ENCODE results near the gene MBIP.

MBIP gene

GRCh38 chr14:36300337-36300736 lies 20.1 kb downstream of the MBIP start:
- DNase-seq (ENCODE audit: low read depth), result peak; percentile 12
- no peak for TF ChIP-seq CTCF (IDR thresholded peaks at IDR 0.05; ENCODE audit: low read length, missing control alignments)
- H3K4me3 ChIP-seq (replicated peaks; ENCODE audit: low read depth, low read length), result no peak overlapping the region

DNA sequence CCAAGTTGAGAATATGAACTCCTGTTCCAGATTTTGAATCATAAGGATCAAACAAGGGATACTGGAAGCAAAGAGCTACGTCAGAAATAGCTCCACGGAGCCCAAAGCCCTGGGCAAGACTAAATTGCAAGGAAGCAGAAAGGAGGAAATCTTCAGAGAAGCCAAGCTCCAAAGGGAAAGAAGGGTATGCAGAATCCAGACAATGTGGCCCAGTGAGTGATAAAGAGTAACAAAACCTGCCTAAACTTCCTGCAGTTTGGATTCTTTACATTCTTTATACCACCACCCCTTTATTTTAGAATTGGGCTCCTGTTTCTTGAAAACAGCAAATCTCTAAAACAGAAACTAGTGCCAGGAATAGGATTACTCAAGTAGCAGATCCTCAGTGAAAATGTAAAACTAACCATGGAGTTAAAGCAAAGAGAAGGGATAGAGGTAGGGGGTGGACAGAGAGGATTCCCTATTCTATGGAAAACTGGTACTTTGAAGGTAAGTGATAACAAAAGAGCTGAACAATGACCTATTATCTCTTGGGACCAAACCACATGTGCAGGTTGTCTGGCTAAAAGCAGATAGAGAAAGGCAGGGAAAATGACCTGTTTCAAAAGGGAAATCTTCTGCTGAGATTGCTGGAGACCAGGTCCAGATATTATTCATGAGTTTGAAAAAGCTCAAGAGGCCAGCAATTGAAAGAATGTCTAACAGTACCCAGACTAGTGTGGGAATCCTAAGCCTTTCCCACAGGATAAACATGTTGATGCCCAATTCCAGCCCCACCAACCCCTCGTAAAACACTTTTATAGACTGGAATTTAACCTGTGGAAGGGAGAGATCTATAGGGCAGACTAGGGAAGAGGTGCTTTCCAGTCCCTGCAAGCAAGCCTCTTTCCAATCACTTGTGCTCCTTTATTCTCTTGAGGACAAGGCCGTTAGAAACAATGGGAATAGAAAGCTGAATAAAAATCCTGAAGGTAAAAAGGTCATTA lies 24.5 kb downstream of the MBIP start:
- TF ChIP-seq CTCF (IDR thresholded peaks at IDR 0.05; ENCODE audit: low read length, missing control alignments), result no peak
- DNase-seq (ENCODE audit: low read depth), result peak; percentile 6
- H3K4me3 ChIP-seq (replicated peaks; ENCODE audit: low read depth, low read length), result no peak overlapping the region

DNA sequence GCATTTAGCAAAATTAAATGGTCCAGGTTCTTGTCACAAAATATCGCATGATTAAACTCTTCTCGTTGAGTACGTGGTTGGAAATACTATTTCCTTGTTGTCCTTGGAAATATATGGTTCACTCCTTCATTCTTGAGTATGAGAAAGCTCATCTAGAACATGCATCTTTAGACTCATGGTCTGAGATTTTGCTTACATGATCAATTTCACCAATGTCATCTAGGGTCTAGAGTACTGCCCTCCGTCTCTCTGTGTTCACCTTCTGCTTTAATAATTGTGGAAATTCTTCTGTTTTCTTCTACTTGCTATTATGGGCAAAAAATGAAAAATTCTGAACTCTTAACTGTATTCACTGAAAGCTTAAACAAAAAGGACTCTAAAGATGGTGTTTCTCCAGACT lies 25.9 kb downstream of the MBIP start:
- H3K4me3 ChIP-seq (replicated peaks; ENCODE audit: low read depth, low read length), result no peak overlapping the region
- TF ChIP-seq CTCF (IDR thresholded peaks at IDR 0.05; ENCODE audit: low read length, missing control alignments), result no peak
- no peak for DNase-seq (ENCODE audit: low read depth)

- no peak overlapping the region for H3K4me3 ChIP-seq (replicated peaks; ENCODE audit: low read depth, low read length)
- DNase-seq (ENCODE audit: low read depth), result peak; percentile 80
- no peak for TF ChIP-seq CTCF (IDR thresholded peaks at IDR 0.05; ENCODE audit: low read length, missing control alignments)
These were observed 26.6 kb downstream of the MBIP start for GRCh38 chr14:36293824-36294223.

GRCh38 chr14:36289954-36290353 lies 30.5 kb downstream of the MBIP start:
- no peak overlapping the region for H3K4me3 ChIP-seq (replicated peaks; ENCODE audit: low read depth, low read length)
- TF ChIP-seq CTCF (IDR thresholded peaks at IDR 0.05; ENCODE audit: low read length, missing control alignments), result no peak
- DNase-seq (ENCODE audit: low read depth), result no peak

- no peak for DNase-seq (ENCODE audit: low read depth)
- no peak overlapping the region for H3K4me3 ChIP-seq (replicated peaks; ENCODE audit: low read depth, low read length)
- no peak for TF ChIP-seq CTCF (IDR thresholded peaks at IDR 0.05; ENCODE audit: low read length, missing control alignments)
These were observed 31.9 kb downstream of the MBIP start for GRCh38 chr14:36288496-36288895.
